Islet precursor cell (in vitro differentiated cells): ENCODE data around the gene C4orf36.
A peak's percentile ranks its signal among the peaks of the same experiment; 100 is the strongest.

Source experiments
- DNase-seq: peaks from one replicate; pipeline ENCODE4 v3.0.0-alpha.2; 2018

C4orf36 gene

GRCh38 chr4:86853209-86853608 is 39.0 kb downstream of the C4orf36 start:
- DNase-seq = no peak

- peak; percentile 73 for DNase-seq
Observed at GRCh38 chr4:86848732-86849619, 43.2 kb downstream of the C4orf36 start, which contains the start of gene SLC10A6. TSS of gene SLC10A6 (minus strand) at chr4:86849384. CDS start at chr4:86849115, 269 bp downstream.

DNA sequence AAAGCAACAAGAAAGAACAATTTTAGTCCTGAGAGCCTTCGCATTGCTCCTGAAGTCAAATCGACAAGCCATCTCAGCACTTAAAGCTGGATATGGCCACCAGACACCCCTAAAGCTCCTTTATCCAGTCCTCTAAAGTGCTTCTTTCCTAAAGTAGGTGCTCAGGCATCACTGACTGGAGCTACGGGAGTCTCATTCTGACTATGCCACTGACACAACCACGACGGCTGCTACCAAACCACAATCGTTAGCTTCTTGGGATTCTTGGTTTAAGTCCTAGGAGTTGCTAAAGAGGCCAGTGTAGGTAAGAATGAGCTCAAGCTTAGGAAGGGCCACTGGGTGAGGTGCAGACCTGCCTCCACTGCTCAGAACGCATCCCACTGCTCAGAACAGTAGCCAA is 44.1 kb downstream of the C4orf36 start:
- peak; percentile 88 for DNase-seq

DNA sequence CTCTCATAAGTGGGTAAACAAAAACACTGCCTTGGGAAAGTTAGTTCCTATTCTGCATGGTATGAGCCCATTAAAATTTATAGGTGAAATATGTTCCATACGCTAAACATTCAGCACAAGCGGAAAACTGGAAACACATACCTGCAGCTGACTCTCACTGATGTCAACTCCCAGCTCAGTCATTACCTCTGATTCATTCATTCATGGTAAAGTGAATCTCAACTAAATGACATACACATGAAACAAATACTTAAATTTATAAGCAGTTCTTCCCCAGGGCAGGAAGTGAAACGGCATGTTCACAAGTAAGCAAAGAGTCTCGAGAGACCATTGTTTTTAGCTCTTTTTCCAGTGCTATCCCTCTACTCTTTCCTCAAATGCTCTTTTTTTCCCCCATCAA is 44.7 kb downstream of the C4orf36 start:
- DNase-seq = no peak

- no peak for DNase-seq
Observed at GRCh38 chr4:86846921-86847320, 45.3 kb downstream of the C4orf36 start.

DNA sequence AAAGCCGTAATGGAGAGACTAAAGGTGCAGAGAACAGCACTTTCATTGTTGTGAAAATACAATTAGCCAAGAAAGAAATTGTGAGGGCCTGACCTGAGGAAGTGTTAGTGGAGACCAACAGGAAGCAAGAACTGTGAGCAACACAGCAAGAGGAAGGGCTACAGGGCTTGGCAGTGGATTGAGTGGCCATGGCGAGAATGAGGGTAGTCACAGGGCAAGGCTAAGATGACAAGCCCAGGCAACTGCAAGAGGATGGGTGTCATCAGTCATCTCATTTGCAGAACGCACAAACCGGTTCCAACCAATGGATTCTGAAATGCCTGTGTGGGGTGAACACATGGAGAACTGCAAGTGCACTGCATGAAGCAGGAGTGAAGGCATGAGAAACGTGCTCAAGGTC is 46.6 kb downstream of the C4orf36 start:
- no peak for DNase-seq

GRCh38 chr4:86841309-86841708 is 50.9 kb downstream of the C4orf36 start:
- no peak for DNase-seq

- no peak for DNase-seq
Observed at GRCh38 chr4:86840858-86841257, 51.4 kb downstream of the C4orf36 start.

DNA sequence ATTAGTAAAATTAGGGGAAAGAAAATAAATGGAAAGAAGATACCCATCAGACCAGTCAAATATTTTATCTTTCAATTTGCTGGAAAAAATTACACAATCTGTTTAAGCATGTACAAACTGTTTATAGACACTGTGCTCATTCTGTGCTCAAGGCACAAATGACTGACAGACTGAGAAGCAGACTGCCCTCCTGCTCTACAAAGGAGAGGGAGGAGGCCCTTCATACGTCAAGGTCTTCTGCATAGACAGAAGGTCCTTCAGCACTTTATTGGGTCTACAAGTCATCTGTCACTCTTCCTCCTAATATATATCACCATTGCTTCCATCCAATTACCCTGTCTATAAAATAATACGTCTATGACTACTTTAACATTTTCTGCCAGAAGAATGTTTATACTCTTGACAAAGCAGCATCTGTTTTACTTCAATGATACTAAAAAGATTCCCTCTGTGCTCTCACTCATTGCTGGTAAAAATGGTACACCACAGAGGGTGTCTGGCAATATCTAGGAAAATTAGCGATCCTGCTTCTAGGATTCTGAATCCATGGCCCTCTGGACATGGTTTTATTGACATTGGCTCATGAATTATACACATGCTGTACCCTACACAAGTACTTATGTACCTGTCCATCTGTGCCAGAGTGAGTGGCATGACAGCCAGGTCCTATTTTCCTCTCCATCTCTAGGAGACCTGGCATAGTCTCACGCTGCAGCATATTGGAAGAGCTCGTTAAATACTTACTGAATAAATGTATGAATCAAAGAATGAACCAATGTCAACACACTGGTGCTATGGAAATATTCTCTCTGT is 54.3 kb downstream of the C4orf36 start:
- no peak for DNase-seq

GRCh38 chr4:86835677-86836076 is 56.5 kb downstream of the C4orf36 start:
- no peak for DNase-seq

DNA sequence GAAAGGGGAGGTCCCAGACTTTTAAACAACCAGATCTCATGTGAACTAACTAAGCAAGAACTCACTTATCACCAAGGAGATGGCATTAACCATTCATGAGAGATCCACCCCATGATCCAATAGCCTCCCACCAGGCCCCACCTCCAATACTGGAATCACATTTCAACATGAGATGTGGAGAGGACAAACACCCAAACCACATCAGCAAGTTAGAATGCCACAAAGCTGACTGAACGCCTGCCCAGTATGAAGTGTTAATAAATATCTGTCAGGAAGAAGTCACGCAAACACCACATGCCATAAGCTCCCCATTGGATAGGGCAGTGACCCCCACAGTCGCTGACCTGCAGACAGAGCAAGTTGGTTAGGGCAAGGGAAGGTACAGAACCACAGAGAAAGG is 57.3 kb downstream of the C4orf36 start:
- DNase-seq = no peak

- no peak for DNase-seq
Observed at GRCh38 chr4:86833615-86834014, 58.6 kb downstream of the C4orf36 start.

- DNase-seq = peak; percentile 55
Observed at GRCh38 chr4:86831262-86832130, 60.7 kb downstream of the C4orf36 start.
